Stimulated activated CD8-positive, alpha-beta memory T cell treated with anti-CD3 and anti-CD28 coated beads, Interleukin-4, amount 100 ng/mL, for 4 hours (primary cell): ENCODE data around the gene KIF1B.
"Not testable (repeated sequence)": the region's sequence is repeated elsewhere in the genome, so short reads cannot be mapped to it uniquely, and the experiment has no call there.

Experiments used
- DNase-seq, 2 donors: peaks; one replicate each; pipeline ENCODE4 v3.0.0-alpha.2; 2020; ENCODE audit warnings: low read depth in 2 of 2, low spot score in 1 of 2

The KIF1B gene

DNA sequence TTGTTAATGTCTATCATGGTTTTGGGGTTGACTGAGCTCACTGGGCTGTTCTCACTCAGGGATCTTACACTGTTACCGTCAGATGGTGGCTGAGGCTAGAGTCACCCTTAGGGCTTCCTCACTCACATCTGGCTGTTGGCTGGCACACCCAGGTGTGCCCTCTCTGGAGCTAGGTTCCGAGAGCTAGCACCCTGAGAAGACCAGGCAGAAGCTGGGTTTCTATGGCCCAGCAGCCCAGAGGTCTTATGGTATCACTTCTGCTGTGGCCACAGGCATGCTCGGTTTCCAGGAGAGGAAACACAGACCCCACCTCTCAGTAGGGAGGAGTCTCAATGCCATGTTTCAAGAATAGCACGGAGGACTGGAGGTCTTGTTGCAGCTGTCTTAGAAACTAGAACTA is 20.7 kb upstream of the KIF1B start:
- DNase-seq, result no peak

DNA sequence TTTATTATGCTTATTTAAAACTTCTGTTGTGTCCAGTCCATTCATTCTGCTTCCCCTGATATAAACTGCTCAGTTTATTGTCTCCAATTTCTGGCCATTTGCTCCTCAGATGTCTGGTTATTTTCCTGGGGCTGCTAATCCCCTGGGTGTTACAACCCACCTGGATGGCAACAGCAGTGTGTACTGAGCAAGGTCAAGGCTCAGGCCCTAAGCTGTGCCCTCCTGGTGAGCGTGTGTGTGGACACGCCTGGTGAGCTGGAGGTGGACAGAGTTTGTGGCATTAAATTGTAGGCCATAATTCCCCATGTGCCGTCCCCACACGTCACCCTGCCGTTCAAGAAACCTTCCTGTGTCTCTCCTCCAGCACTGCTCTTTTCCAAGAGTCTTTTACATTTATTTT is 18.1 kb upstream of the KIF1B start:
- no peak for DNase-seq

GRCh38 chr1:10193288-10193687 is 17.1 kb upstream of the KIF1B start:
- DNase-seq, result no peak

DNA sequence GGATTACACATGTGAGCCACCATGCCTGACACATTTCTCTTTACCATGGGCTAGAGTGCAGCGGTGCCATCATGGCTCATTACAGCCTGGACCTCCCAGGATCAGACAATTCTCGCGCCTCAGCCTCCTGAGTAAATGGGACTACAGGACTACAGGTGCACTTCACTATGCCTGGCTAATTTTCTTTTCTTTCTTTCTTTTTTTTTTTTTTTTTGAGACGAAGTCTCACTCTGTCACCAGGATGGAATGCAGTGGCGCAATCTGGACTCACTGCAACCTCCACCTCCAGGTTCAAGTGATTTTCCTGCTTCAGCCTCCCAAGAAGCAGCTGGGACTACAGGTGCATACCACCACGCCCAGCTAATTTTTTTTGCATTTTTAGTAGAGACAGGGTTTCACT is 14.8 kb upstream of the KIF1B start:
- no peak for DNase-seq

- no peak for DNase-seq
Observed at GRCh38 chr1:10196976-10197375, 13.4 kb upstream of the KIF1B start.

GRCh38 chr1:10200620-10201019 is 9.8 kb upstream of the KIF1B start:
- no peak for DNase-seq

DNA sequence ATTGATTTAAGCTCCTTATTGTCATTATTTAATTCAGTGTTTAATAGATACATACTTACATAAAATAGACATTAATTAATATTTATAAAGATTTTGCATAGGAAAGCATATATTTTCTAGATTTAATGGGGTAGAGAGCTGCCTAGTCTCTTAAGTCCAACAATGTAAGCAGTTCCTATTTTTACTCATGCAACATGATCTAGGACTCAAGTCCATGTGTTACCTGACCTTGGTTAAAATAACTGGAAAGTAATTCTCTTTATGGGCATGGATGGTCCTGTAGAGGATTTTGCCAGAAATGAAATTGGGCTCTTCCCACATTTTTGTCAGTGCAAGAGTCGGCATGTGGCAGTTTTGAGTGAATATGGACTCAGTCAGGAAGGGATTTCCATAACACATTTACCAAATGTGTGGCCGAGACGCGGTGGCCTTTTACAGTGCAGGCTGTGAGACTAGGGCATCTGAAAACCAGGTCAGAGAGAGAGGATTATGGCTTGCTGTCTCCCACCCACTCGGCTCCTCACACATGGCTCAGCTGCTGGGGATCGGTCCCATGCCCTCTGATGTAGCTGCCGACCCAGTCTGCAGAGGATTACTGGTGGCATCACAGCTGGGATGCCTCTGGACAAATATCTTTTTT is 6.2 kb upstream of the KIF1B start:
- no peak for DNase-seq

DNA sequence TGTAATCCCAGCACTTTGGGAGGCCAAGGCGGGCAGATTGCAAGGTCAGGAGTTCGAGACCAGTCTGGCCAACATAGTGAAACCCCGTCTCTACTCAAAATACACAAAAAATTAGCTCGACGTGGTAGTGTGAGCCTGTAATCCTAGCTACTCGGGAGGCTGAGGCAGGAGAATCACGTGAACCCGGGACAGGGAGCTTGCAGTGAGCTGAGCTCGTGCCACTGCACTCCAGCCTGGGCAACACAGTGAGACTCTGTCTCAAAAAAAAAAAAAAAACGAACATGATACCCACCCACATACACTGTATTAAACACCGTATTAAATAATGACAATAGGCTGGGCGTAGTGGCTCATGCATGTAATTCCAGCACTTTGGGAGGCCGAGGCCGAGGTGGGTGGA is 5.2 kb upstream of the KIF1B start:
- not testable (repeated sequence) for DNase-seq

- no peak for DNase-seq
Observed at GRCh38 chr1:10207810-10208209, 2.6 kb upstream of the KIF1B start.

GRCh38 chr1:10208537-10208936 is 1.8 kb upstream of the KIF1B start:
- DNase-seq, result no peak

GRCh38 chr1:10209590-10209904 is 823 bp upstream of the KIF1B start:
- DNase-seq, result no peak

- DNase-seq, result no peak
Observed at GRCh38 chr1:10210841-10211804, 753 bp downstream of the KIF1B start.

- no peak for DNase-seq
Observed at GRCh38 chr1:10211805-10212410, 1.5 kb downstream of the KIF1B start.

- no peak for DNase-seq
Observed at GRCh38 chr1:10212476-10212875, 2.1 kb downstream of the KIF1B start.

- DNase-seq, result no peak
Observed at GRCh38 chr1:10213186-10213705, 2.9 kb downstream of the KIF1B start.

- no peak for DNase-seq
Observed at GRCh38 chr1:10216090-10216749, 5.8 kb downstream of the KIF1B start.

- DNase-seq, result no peak
Observed at GRCh38 chr1:10217748-10218441, 7.5 kb downstream of the KIF1B start.

GRCh38 chr1:10220200-10220599 is 9.8 kb downstream of the KIF1B start:
- DNase-seq, result no peak

DNA sequence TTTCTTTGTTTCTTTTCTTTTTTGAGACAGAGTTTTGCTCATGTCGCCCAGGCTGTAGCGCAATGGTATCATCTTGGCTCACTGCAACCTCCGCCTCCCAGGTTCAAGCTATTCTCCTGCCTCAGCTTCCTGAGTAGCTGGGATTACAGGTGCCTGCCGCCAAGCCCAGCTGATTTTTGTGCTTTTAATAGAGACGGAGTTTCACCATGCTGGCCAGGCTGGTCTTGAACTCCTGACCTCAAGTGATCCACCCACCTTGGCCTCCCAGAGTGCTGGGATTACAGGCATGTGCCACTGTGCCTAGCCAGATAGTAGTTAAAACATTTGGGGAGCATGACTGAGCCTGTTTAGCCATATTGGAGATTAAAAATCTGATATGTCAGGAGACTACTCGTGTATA is 10.3 kb downstream of the KIF1B start:
- not testable (repeated sequence) for DNase-seq

DNA sequence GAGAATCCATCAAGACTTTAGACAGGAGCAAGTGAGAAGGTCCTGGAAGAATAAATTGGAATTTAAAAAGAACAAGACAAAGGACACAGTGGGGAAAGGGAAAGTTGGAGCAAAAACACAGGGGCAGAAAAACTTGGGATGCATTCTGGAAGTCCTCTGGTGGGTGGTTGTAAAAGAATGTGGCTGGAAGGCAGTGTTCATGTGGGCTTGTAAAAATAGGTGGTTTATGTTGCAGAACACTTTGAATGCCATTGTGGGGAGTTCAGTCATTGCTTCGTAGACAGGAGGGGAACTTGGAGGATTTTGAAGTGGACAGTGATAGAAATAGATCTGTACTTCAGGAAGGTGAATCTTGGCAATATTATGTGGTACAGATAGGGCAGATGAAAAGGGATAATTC is 15.2 kb downstream of the KIF1B start:
- no peak for DNase-seq

GRCh38 chr1:10228528-10228927 is 18.2 kb downstream of the KIF1B start:
- DNase-seq, result no peak
